ENCODE results near the gene DNAJB5. TPM values are rescaled to one million over a fixed set of nuclear protein-coding genes. Genes with fewer than 3 reads are reported as not detected.
"Not testable (repeated sequence)": the region's sequence is repeated elsewhere in the genome, so short reads cannot be mapped to it uniquely, and the experiment has no call there.

The DNAJB5 gene
- total RNA-seq, 1 donor from 2014 or later: 6.0 TPM

DNA sequence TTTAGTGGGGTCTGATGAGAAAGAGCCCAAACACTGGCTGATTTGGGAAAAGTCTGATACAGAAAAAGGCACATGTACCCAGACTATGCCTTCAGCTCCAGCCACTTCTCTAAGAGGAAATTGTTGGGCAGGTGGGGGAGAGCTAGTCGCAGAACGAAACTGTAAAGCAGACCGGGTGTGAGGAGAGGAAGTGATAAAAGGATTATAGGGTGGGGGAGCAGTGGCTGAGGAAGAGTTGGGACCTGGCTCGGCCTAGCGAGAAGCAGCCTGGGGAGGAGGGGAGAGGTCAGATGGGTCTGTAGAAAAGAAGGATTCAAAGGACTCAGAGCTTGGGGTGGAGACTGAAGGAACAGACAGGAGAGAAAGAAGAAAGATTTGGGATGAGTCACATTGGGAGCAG, 33.9 kb downstream of the DNAJB5 start:
- Mint-ChIP-seq H3K27ac (peak overlapping the region; percentile 18), H3K36me3 (ENCODE audit: low read depth) (peaks cover 18% of the 10 kb centered on the region), H3K4me1 (ENCODE audit: low read depth) (peaks cover 29% of the 10 kb centered on the region)
- H3K27me3 Mint-ChIP-seq (ENCODE audit: insufficient read depth); H3K9me3 Mint-ChIP-seq; intact Hi-C loops (cut with micrococcal nuclease); DNase-seq (ENCODE audit: low spot score); H3K4me3 Mint-ChIP-seq: not testable (repeated sequence)

DNA sequence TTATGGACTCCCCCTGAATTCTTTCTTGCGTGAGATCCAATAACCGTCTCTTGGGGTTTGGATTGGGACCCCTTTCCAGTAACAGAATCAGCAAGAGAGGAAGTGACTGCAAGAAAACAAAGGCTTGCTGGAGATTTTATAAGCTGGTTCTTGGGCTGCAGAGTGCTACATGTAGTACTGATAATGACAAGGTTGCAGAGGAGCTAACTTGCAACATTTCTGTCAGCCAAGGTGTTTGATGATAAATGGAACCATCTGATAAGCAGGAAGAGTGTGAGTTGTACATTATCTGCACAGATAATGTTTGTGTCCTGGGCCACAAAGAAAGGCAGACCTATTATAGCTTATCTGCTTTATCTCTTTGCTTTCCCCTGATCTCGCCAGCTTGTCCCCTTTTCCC, 37.1 kb downstream of the DNAJB5 start:
- no peak for DNase-seq (ENCODE audit: low spot score)
- intact Hi-C loops (cut with micrococcal nuclease): no loop called here
- Mint-ChIP-seq H3K4me3 (no peak overlapping the region), H3K36me3 (ENCODE audit: low read depth) (peaks cover 13% of the 10 kb centered on the region), H3K9me3 (no peaks in the 10 kb centered on the region), H3K27ac (no peak overlapping the region), H3K4me1 (ENCODE audit: low read depth) (peaks cover 29% of the 10 kb centered on the region), H3K27me3 (ENCODE audit: insufficient read depth) (no peaks in the 10 kb centered on the region)

DNA sequence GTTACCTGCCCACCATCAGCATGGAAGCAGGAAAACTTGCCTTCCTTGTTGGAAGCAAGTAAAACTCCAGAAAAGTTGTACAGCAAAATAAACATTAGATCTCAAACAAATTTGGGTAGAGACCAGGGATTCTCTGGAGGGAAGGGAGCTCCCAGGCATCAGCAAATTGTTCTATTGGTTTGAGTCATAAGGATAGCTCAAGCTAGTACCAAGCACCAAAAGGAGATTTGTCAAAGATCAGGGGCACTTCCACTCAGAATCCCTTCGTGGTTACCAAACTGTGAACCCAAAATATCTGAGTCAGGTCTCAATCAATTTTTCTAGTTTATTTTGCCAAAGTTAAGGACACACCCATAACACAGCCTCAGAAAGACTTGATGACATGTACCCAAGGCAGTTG, 37.8 kb downstream of the DNAJB5 start:
- Mint-ChIP-seq H3K9me3 (no peaks in the 10 kb centered on the region), H3K27me3 (ENCODE audit: insufficient read depth) (no peaks in the 10 kb centered on the region), H3K4me3 (no peak overlapping the region), H3K27ac (no peak overlapping the region), H3K4me1 (ENCODE audit: low read depth) (peaks cover 29% of the 10 kb centered on the region), H3K36me3 (ENCODE audit: low read depth) (peaks cover 8% of the 10 kb centered on the region)
- DNase-seq (ENCODE audit: low spot score): no peak
- intact Hi-C loops (cut with micrococcal nuclease): no loop called here

DNA sequence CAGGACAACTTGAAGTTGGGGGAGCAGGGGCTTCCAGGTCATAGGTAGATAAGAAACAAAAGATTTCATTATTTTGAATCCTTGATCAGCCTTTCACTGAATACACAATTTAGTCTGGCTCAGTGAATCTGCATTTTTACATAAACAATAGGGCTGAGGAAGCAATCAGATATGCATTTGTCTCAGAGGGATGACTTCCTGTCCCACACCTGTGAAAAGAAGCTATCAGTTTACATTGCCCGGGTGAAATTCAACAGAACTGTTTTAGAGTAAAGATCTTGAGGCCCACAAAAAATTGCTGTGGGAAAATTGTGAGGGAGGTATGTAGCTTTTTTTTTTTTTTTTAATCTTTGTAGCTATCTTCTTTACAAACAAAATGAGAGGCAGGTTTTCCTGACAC, 38.3 kb downstream of the DNAJB5 start:
- H3K27me3 Mint-ChIP-seq (ENCODE audit: insufficient read depth): no peaks in the 10 kb centered on the region

DNA sequence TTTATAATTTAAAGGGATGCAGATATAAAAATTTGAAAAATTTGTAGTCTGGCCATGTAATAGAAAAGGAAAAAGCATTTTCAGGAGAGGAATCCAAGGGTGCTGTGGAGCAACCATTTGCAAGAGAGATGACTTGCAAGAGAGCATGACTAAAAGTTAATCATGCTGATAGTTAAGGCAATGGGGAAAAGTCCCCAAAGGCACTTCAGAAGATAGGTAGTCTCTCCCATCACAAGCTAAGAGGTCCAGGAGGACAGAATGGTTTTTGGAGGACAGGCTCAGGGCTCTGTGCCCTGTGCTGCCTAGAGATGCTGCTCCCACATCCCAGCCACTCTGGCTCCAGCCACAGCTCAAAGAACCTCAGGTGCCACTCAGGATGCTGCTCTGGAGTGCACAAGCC, 38.8 kb downstream of the DNAJB5 start:
- H3K27me3 Mint-ChIP-seq (ENCODE audit: insufficient read depth): no peaks in the 10 kb centered on the region
- peaks cover 10% of the 10 kb centered on the region for H3K36me3 Mint-ChIP-seq (ENCODE audit: low read depth)
- H3K4me1 Mint-ChIP-seq (ENCODE audit: low read depth): peaks cover 26% of the 10 kb centered on the region
- H3K27ac Mint-ChIP-seq: no peak overlapping the region
- intact Hi-C loops (cut with micrococcal nuclease): no loop called here
- no peak overlapping the region for H3K4me3 Mint-ChIP-seq
- no peak for DNase-seq (ENCODE audit: low spot score)
- H3K9me3 Mint-ChIP-seq: no peaks in the 10 kb centered on the region

More for the DNA sequence above, 38.3 kb downstream of the DNAJB5 start:
- Mint-ChIP-seq H3K4me3 (no peak overlapping the region), H3K36me3 (ENCODE audit: low read depth) (peaks cover 8% of the 10 kb centered on the region), H3K4me1 (ENCODE audit: low read depth) (peaks cover 29% of the 10 kb centered on the region), H3K9me3 (no peaks in the 10 kb centered on the region), H3K27ac (no peak overlapping the region)
- intact Hi-C loops (cut with micrococcal nuclease): no loop called here
- no peak for DNase-seq (ENCODE audit: low spot score)

DNA sequence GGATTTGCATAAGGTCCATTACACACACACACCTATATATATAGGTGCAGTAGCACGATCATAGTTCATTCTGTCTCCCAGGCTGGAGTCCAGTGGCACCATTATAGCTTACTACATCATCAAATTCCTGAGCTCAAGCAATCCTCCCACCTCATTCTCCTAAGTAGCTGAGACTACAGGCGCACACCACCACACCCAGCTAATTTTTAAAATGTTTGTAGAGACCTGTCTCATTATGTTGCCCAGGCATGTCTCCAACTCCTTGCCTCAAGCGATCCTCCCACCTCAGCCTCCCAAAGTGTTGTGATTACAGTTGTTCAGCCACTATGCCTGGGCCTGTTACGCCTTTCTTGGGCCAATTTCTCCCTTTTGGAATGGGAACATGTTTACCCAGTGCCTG, 39.7 kb downstream of the DNAJB5 start:
- Mint-ChIP-seq H3K9me3 (no peaks in the 10 kb centered on the region), H3K36me3 (ENCODE audit: low read depth) (peaks cover 7% of the 10 kb centered on the region), H3K27me3 (ENCODE audit: insufficient read depth) (no peaks in the 10 kb centered on the region), H3K27ac (no peak overlapping the region), H3K4me3 (no peak overlapping the region), H3K4me1 (ENCODE audit: low read depth) (peaks cover 19% of the 10 kb centered on the region)
- no peak for DNase-seq (ENCODE audit: low spot score)
- intact Hi-C loops (cut with micrococcal nuclease): no loop called here

DNA sequence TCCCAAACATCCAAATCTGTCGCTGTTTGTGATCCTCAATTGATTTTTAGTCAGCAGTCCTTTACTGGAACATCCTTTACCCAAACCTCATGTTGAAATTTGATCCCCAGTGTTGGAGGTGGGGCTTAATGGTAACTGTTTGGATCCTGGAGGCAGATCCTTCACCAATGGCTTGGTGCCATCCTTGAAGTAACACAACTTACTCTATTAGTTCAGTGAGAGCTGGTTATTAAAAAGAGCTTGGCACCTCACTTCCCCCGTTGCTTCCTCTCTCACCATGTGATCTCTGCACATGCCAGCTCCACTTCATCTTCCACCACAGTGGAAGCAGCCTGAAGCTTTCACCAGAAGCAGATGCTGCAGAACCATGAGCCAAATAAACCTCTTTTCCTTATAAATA, 40.3 kb downstream of the DNAJB5 start:
- no peak for DNase-seq (ENCODE audit: low spot score)
- intact Hi-C loops (cut with micrococcal nuclease): no loop called here
- peaks cover 5% of the 10 kb centered on the region for H3K36me3 Mint-ChIP-seq (ENCODE audit: low read depth)
- no peak overlapping the region for H3K4me3 Mint-ChIP-seq
- no peaks in the 10 kb centered on the region for H3K9me3 Mint-ChIP-seq
- no peaks in the 10 kb centered on the region for H3K27me3 Mint-ChIP-seq (ENCODE audit: insufficient read depth)
- no peak overlapping the region for H3K27ac Mint-ChIP-seq
- peaks cover 19% of the 10 kb centered on the region for H3K4me1 Mint-ChIP-seq (ENCODE audit: low read depth)

DNA sequence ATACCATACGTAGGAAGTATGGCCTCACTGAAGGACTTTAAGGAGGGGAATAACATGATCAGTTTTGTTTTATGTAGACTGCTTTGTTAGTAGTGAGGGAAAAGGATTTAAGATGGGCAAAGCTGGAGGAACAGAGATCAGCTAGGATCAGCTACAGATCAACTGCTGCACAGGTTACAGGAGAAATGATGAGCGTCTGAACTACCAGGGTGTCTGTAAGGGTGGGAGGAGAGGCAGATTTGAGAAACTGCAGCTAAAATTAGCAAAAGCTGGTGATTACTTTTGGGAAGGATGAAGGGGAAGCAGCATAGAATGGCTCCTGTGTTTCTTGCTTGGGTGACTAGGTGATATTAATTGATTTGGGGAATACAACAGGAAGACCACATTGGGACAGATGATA, 43.6 kb downstream of the DNAJB5 start:
- Mint-ChIP-seq H3K27me3 (ENCODE audit: insufficient read depth) (no peaks in the 10 kb centered on the region), H3K36me3 (ENCODE audit: low read depth) (peaks cover 5% of the 10 kb centered on the region), H3K4me1 (ENCODE audit: low read depth) (peaks cover 9% of the 10 kb centered on the region), H3K9me3 (no peaks in the 10 kb centered on the region), H3K4me3 (no peak overlapping the region), H3K27ac (no peak overlapping the region)
- intact Hi-C loops (cut with micrococcal nuclease): no loop called here
- DNase-seq (ENCODE audit: low spot score): no peak

DNA sequence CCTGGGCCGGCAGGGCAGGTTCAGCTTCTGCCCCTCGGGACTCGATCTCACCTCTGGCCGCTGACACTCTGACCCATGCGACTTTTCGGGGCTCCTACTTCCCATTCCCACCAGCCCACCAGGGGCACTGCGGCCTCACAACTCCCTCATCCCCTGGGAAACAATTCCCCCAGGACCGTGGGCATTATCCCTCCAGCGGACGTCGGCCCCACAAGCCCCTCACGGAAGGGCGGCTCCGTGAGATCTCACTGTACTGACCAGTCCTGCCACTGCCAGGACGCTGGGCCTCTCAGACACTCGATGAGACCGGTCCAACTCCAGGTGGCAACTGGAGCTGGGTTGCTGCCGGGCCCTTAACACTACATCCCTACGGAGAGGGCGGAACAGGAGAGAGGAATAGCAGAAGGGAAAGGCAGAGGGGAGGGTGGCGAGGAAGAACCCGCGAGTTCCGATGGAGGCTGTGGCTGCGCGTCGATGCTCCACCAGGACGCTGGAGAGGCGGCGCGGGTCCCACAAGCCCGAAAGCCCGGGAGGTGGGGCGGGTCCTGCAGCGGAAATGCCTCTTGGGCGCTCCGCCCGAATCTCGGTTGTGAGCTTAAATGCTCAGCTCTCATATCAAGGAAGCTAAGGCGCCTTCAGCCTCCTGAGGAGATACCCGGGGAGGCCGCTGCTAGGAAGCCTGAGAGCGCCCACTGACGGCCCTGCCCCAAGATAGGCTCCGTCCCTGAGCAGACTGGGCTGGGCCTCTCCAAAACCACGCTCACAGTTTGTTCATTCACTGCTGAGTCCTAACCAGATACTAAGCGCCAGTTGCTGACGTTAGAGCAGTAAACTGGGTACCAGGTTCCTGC, 46.5 kb downstream of the DNAJB5 start:
- Mint-ChIP-seq H3K4me3 (peak overlapping the region; percentile 57), H3K9me3 (no peaks in the 10 kb centered on the region), H3K27me3 (ENCODE audit: insufficient read depth) (no peaks in the 10 kb centered on the region), H3K4me1 (ENCODE audit: low read depth) (peaks cover 6% of the 10 kb centered on the region), H3K36me3 (ENCODE audit: low read depth) (peaks cover 15% of the 10 kb centered on the region), H3K27ac (peak overlapping the region; percentile 56)
- intact Hi-C loops (cut with micrococcal nuclease): loop anchor here (2.0 kb wide), 2 partner anchors 35 to 47 kb away; partner anchors contain the start of gene DNAJB5
- DNase-seq (ENCODE audit: low spot score): peak; percentile 57

DNA sequence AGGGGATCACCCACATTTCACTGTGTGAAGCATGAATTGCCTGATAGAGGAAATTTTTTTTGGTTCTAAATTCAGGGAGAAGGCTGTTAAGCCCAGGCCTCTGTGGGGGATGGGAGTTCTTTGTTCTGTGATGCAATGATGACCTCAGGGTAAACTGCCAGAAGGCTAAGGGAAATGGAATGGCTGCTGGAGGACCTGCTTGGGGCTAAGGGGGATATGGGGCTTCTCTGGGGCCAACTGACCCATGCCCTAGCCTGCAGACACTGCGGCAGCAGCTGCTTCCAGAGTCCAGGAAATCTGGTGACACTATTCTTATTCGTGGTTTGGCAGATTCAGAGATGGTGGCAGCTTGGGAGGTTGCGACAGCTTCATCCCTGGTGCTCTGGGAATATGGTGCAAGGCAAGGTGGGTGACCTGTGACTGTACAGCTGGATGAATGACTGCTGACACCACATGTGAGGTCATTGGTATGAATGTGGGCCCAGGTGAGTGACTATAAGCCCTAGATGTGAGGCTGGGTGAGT, 52.6 kb downstream of the DNAJB5 start:
- Mint-ChIP-seq H3K27ac (no peak overlapping the region), H3K27me3 (ENCODE audit: insufficient read depth) (no peaks in the 10 kb centered on the region), H3K36me3 (ENCODE audit: low read depth) (peaks cover 23% of the 10 kb centered on the region), H3K4me1 (ENCODE audit: low read depth) (no peaks in the 10 kb centered on the region), H3K4me3 (no peak overlapping the region), H3K9me3 (no peaks in the 10 kb centered on the region)
- DNase-seq (ENCODE audit: low spot score): no peak
- intact Hi-C loops (cut with micrococcal nuclease): no loop called here

DNA sequence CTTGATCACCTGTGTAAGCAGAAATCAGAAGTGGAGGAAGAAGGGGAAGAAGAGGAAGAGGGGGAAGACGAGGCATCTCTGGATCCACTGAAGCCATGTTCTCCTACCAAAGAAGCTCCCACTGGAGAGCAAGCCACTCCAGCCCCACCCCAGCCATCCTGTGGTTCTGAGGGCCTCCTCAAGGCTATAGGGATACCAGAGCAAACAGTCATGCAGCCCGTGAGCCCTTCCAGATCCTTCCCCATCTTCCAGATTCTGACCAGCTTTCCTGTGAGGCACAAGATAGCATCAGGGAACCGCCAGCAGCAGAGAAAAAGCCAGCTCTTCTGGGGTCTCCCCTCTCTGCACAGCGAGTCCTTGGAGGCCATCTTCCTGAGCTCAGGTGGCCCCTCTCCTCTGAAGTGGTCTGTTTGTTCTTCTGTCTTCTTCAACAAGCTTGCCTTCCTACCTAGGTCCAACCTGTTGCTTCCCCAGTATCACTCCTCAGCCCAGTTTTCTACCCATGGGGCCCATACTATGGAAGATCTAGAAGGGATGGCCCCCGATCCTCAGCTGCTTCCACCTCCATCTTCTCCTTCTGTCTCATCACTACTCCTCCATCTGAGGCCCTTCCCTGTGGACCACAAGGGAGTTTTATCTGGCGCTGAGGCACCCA, 53.5 kb downstream of the DNAJB5 start:
- H3K9me3 Mint-ChIP-seq: no peaks in the 10 kb centered on the region
- peaks cover 23% of the 10 kb centered on the region for H3K36me3 Mint-ChIP-seq (ENCODE audit: low read depth)
- H3K4me3 Mint-ChIP-seq: no peak overlapping the region
- no peaks in the 10 kb centered on the region for H3K27me3 Mint-ChIP-seq (ENCODE audit: insufficient read depth)
- H3K4me1 Mint-ChIP-seq (ENCODE audit: low read depth): no peaks in the 10 kb centered on the region
- H3K27ac Mint-ChIP-seq: no peak overlapping the region
- intact Hi-C loops (cut with micrococcal nuclease): no loop called here
- no peak for DNase-seq (ENCODE audit: low spot score)

DNA sequence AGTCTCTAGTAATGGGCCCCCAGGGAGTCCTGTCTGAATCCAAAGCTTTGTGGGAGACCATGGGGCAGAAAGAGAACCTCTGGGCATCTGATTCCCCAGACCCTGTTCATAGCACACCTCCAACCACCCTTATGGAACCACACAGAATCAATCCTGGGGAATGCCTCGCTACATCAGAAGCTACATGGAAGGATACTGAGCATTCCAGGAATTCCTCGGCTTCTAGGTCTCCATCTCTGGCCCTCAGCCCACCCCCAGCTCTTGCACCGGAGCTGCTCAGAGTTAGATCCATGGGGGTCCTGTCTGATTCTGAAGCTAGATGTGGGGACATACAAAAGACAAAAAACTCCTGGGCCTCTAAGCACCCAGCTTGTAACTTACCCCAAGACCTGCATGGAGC, 54.5 kb downstream of the DNAJB5 start:
- H3K4me3 Mint-ChIP-seq: no peak overlapping the region
- H3K27ac Mint-ChIP-seq: no peak overlapping the region
- no peaks in the 10 kb centered on the region for H3K27me3 Mint-ChIP-seq (ENCODE audit: insufficient read depth)
- intact Hi-C loops (cut with micrococcal nuclease): no loop called here
- no peaks in the 10 kb centered on the region for H3K9me3 Mint-ChIP-seq
- H3K36me3 Mint-ChIP-seq (ENCODE audit: low read depth): peaks cover 30% of the 10 kb centered on the region
- no peak for DNase-seq (ENCODE audit: low spot score)
- no peaks in the 10 kb centered on the region for H3K4me1 Mint-ChIP-seq (ENCODE audit: low read depth)
